Measurements from ENCODE around the gene DEFB119. TPM values are rescaled to one million over a fixed set of nuclear protein-coding genes. Genes with fewer than 3 reads are reported as not detected.

Gene DEFB119
- total RNA-seq, 4 donors from 2014 or later, result not detected

GRCh38 chr20:31415653-31416052 is 25.3 kb upstream of the DEFB119 start:
- H3K9me3 ChIP-seq, result no peaks in the 10 kb centered on the region
- DNase-seq, result no peak
- 88 to 94% methylated on average over 2 of the region's 2 CpGs for WGBS, 2 donors
- no peaks in the 10 kb centered on the region for H3K4me1 ChIP-seq
- no peak overlapping the region for H3K4me3 ChIP-seq
- peaks cover 0 to 4% (median 0%) of the 10 kb centered on the region in 4 donors for H3K27me3 ChIP-seq
- no peaks in the 10 kb centered on the region for H3K36me3 ChIP-seq
- no peak overlapping the region for H3K27ac ChIP-seq
- intact Hi-C loops (cut with DNase I), result no loop called here
- TF ChIP-seq POLR2A (IDR thresholded peaks at IDR 0.05) (no peak), CTCF (IDR thresholded peaks at IDR 0.05) (no peak)

GRCh38 chr20:31414381-31414780 is 24.0 kb upstream of the DEFB119 start:
- Histone ChIP-seq H3K9me3 (no peaks in the 10 kb centered on the region), H3K4me1 (no peaks in the 10 kb centered on the region), H3K4me3 (no peak overlapping the region), H3K27ac (no peak overlapping the region), H3K36me3 (no peaks in the 10 kb centered on the region), H3K27me3 (peaks cover 0 to 4% (median 0%) of the 10 kb centered on the region in 4 donors)
- no peak for DNase-seq
- TF ChIP-seq CTCF (IDR thresholded peaks at IDR 0.05) (no peak), POLR2A (IDR thresholded peaks at IDR 0.05) (no peak)
- intact Hi-C loops (cut with DNase I), result no loop called here
- 60 to 64% methylated on average over 6 of the region's 6 CpGs for WGBS, 2 donors

GRCh38 chr20:31410011-31410410 is 19.6 kb upstream of the DEFB119 start:
- 27 to 39% methylated on average over 1 of the region's 1 CpG for WGBS, 2 donors
- no peaks in the 10 kb centered on the region for H3K36me3 ChIP-seq
- intact Hi-C loops (cut with DNase I), result no loop called here

GRCh38 chr20:31406115-31406514 is 15.7 kb upstream of the DEFB119 start, which contains the start of gene DEFB121:
TSS of gene DEFB121 (minus strand) at chr20:31406215. CDS start at chr20:31406152, 63 bp downstream.
- Histone ChIP-seq H3K27me3 (peaks cover 0 to 7% (median 0%) of the 10 kb centered on the region in 4 donors), H3K9me3 (no peaks in the 10 kb centered on the region), H3K27ac (no peak within 1 kb of the TSS), H3K36me3 (no peaks in the 10 kb centered on the region), H3K4me3 (no peak within 1 kb of the TSS), H3K4me1 (no peaks in the 10 kb centered on the region)
- WGBS, 2 donors, result 29 to 40% methylated on average over 3 of the region's 3 CpGs
- TF ChIP-seq POLR2A (IDR thresholded peaks at IDR 0.05), result no peak
- no peak for TF ChIP-seq CTCF (IDR thresholded peaks at IDR 0.05)
- DNase-seq, result no peak
- intact Hi-C loops (cut with DNase I), result no loop called here

More at GRCh38 chr20:31410011-31410410, 19.6 kb upstream of the DEFB119 start:
- H3K4me1 ChIP-seq, result no peaks in the 10 kb centered on the region
- no peak for TF ChIP-seq POLR2A (IDR thresholded peaks at IDR 0.05)
- no peak for TF ChIP-seq CTCF (IDR thresholded peaks at IDR 0.05)
- H3K9me3 ChIP-seq, result no peaks in the 10 kb centered on the region
- H3K4me3 ChIP-seq, result no peak overlapping the region
- DNase-seq, result no peak
- H3K27ac ChIP-seq, result no peak overlapping the region
- H3K27me3 ChIP-seq, result no peaks in the 10 kb centered on the region

- intact Hi-C loops (cut with DNase I), result no loop called here
- DNase-seq, result no peak
- Histone ChIP-seq H3K9me3 (no peaks in the 10 kb centered on the region), H3K27ac (no peak overlapping the region), H3K36me3 (no peaks in the 10 kb centered on the region), H3K4me3 (no peak overlapping the region), H3K4me1 (no peaks in the 10 kb centered on the region), H3K27me3 (peaks cover 0 to 7% (median 0%) of the 10 kb centered on the region in 4 donors)
- no peak for TF ChIP-seq POLR2A (IDR thresholded peaks at IDR 0.05)
- no peak for TF ChIP-seq CTCF (IDR thresholded peaks at IDR 0.05)
- WGBS, 2 donors, result 60% methylated on average over 1 of the region's 1 CpG
Measured at GRCh38 chr20:31403886-31404285, 13.5 kb upstream of the DEFB119 start.

Data from esophagus squamous epithelium (tissue), 5 donors.